Neural cell (in vitro differentiated cells): ENCODE measurements around the gene UMAD1. TPM values are rescaled to one million over a fixed set of nuclear protein-coding genes. Genes with fewer than 3 reads are reported as not detected.
A peak's percentile ranks its signal among the peaks of the same experiment; 100 is the strongest.

Experiments used
- H2AFZ ChIP-seq: fragments of 200-600, 300-800 bp; sonication (generic), shearing (Covaris generic); 2 replicates; pipeline ENCODE4 v1.6.0; 2014; ENCODE audit warnings: low read depth, mild to moderate bottlenecking, antibody characterized with exemption, low read length, moderate library complexity
- H3F3A ChIP-seq: fragments of 200-600 bp; shearing (Covaris generic); 2 replicates; pipeline ENCODE4 v1.6.1; 2016; ENCODE audit warnings: mild to moderate bottlenecking, moderate library complexity, mixed read lengths, antibody characterized with exemption, low read length; ENCODE audit not compliant: insufficient read depth, poor library complexity, severe bottlenecking
- H3K27ac ChIP-seq: fragments of 200-600, 300-800 bp; sonication (generic), shearing (Covaris generic); 2 replicates; pipeline ENCODE4 v1.5.1; 2014; ENCODE audit warnings: mild to moderate bottlenecking, low read length, moderate library complexity
- H3K27me3 ChIP-seq: fragments of 300-800, 200-600 bp; sonication (generic), shearing (Covaris generic); 2 replicates; pipeline ENCODE4 v1.6.0; 2014; ENCODE audit warnings: mild to moderate bottlenecking, low read depth, low read length, moderate library complexity; ENCODE audit not compliant: insufficient read depth
- H3K36me3 ChIP-seq: fragments of 300-800, 200-600 bp; sonication (generic), shearing (Covaris generic); 2 replicates; pipeline ENCODE4 v1.5.1; 2014; ENCODE audit warnings: mild to moderate bottlenecking, antibody characterized with exemption, low read length, moderate library complexity; ENCODE audit not compliant: insufficient read depth
- H3K4me2 ChIP-seq: fragments of 300-800, 200-600 bp; sonication (generic), shearing (Covaris generic); 2 replicates; pipeline ENCODE4 v1.6.0; 2014; ENCODE audit warnings: mild to moderate bottlenecking, low read length
- H3K4me3 ChIP-seq: fragments of 300-800, 200-600 bp; sonication (generic), shearing (Covaris generic); 2 replicates; pipeline ENCODE4 v1.5.1; 2014; ENCODE audit warnings: mild to moderate bottlenecking, low read length, moderate library complexity
- H3K79me2 ChIP-seq: fragments of 200-600 bp; shearing (Covaris generic); replicated peaks from 2 replicates; pipeline ENCODE4 v1.6.0; 2014; ENCODE audit warnings: mild to moderate bottlenecking, low read length, moderate library complexity; ENCODE audit not compliant: insufficient read depth
- H3K9ac ChIP-seq: fragments of 300-800, 200-600 bp; sonication (generic), shearing (Covaris generic); 2 replicates; pipeline ENCODE4 v1.6.1; 2016; ENCODE audit warnings: mild to moderate bottlenecking, low read length, mixed read lengths
- H3K9me2 ChIP-seq: fragments of 200-600 bp; shearing (Covaris generic); 2 replicates; pipeline ENCODE4 v1.6.1; 2016; ENCODE audit warnings: mild to moderate bottlenecking, low read length, mixed read lengths; ENCODE audit not compliant: insufficient read depth
- H3K9me3 ChIP-seq: fragments of 200-600, 300-800 bp; sonication (generic), shearing (Covaris generic); 2 replicates; pipeline ENCODE4 v1.6.1; 2016; ENCODE audit warnings: mild to moderate bottlenecking, mixed run types, low read length, moderate library complexity, mixed read lengths
- H4K20me1 ChIP-seq: fragments of 200-600 bp; shearing (Covaris generic); 2 replicates; pipeline ENCODE4 v1.6.1; 2016; ENCODE audit warnings: mild to moderate bottlenecking, mixed run types; ENCODE audit not compliant: insufficient read depth
- CTCF ChIP-seq: fragments of 450-650 bp; IDR thresholded peaks from 2 replicates; pipeline ENCODE4 v1.5.1; 2014; ENCODE audit warnings: antibody characterized with exemption, mild to moderate bottlenecking, moderate library complexity; ENCODE audit not compliant: poor library complexity, severe bottlenecking
- EP300 ChIP-seq: fragments of 450-650 bp; conservative IDR thresholded peaks from 2 replicates; pipeline ENCODE4 v1.6.1; 2014; ENCODE audit warnings: antibody characterized with exemption, mild to moderate bottlenecking, moderate library complexity; ENCODE audit not compliant: poor library complexity, severe bottlenecking
- EZH2 ChIP-seq: fragments of 200-600, 300-800 bp; shearing (Covaris generic), sonication (generic); IDR thresholded peaks from 2 replicates; pipeline ENCODE4 v1.6.1; 2014; ENCODE audit warnings: antibody characterized with exemption, low read length, borderline replicate concordance, mild to moderate bottlenecking; ENCODE audit not compliant: insufficient read depth, poor library complexity, severe bottlenecking
- MXI1 ChIP-seq: fragments of 450-650 bp; conservative IDR thresholded peaks from 2 replicates; pipeline ENCODE4 v1.6.1; 2014; ENCODE audit warnings: antibody characterized with exemption, mild to moderate bottlenecking; ENCODE audit not compliant: poor library complexity, severe bottlenecking
- POLR2AphosphoS5 ChIP-seq: IDR thresholded peaks from 2 replicates; pipeline ENCODE4 v1.6.1; 2012
- RAD21 ChIP-seq: fragments of 450-650 bp; conservative IDR thresholded peaks from 2 replicates; pipeline ENCODE4 v1.6.1; 2014; ENCODE audit warnings: antibody characterized with exemption, mild to moderate bottlenecking, moderate library complexity
- REST ChIP-seq: IDR thresholded peaks from 2 replicates; pipeline ENCODE4 v1.6.1; 2012; ENCODE audit warnings: borderline replicate concordance
- SMC3 ChIP-seq: fragments of 450-650 bp; conservative IDR thresholded peaks from 2 replicates; pipeline ENCODE4 v1.6.1; 2014; ENCODE audit warnings: antibody characterized with exemption, mild to moderate bottlenecking, moderate library complexity; ENCODE audit not compliant: poor library complexity
- TAF1 ChIP-seq: IDR thresholded peaks from 2 replicates; pipeline ENCODE4 v1.6.1; 2012; ENCODE audit warnings: low read depth
- polyA plus RNA-seq: library from polyadenylated mRNA; depleted of rRNA; stranded (reverse); fragments of >200 nt; gene quantifications from 2 replicates; pipeline ENCODE4 v1.2.3, GENCODE V29; 2014

UMAD1 gene
- polyA plus RNA-seq, 1 donor from 2014 or later: 14.7 TPM

GRCh38 chr7:7681191-7681935 lies 40.8 kb downstream of the UMAD1 start:
- H3K27me3 ChIP-seq: no peaks in the 10 kb centered on the region
- H3F3A ChIP-seq: no peaks in the 10 kb centered on the region
- H3K4me2 ChIP-seq: no peak overlapping the region
- H3K9me3 ChIP-seq: no peaks in the 10 kb centered on the region
- no peaks in the 10 kb centered on the region for H3K79me2 ChIP-seq
- no peak overlapping the region for H3K4me3 ChIP-seq
- H3K9me2 ChIP-seq: no peaks in the 10 kb centered on the region
- no peaks in the 10 kb centered on the region for H3K36me3 ChIP-seq
- no peak overlapping the region for H3K27ac ChIP-seq
- TF ChIP-seq POLR2AphosphoS5 (no peak), CTCF (peak; percentile 74), REST (no peak), RAD21 (peak; percentile 78), EP300 (no peak), SMC3 (peak; percentile 79), TAF1 (no peak), MXI1 (no peak)
- H4K20me1 ChIP-seq: no peaks in the 10 kb centered on the region
- H3K9ac ChIP-seq: no peak overlapping the region
- no peak overlapping the region for H2AFZ ChIP-seq

- no peaks in the 10 kb centered on the region for H3K9me3 ChIP-seq
- no peak overlapping the region for H3K4me2 ChIP-seq
- no peaks in the 10 kb centered on the region for H3K36me3 ChIP-seq
- H4K20me1 ChIP-seq: no peaks in the 10 kb centered on the region
- H3F3A ChIP-seq: no peaks in the 10 kb centered on the region
- no peak for TF ChIP-seq CTCF
- TF ChIP-seq RAD21: no peak
- no peak for TF ChIP-seq EP300
- no peak for TF ChIP-seq POLR2AphosphoS5
- TF ChIP-seq EZH2: no peak
- no peak for TF ChIP-seq SMC3
- no peak for TF ChIP-seq REST
- TF ChIP-seq MXI1: no peak
- TF ChIP-seq TAF1: no peak
- no peaks in the 10 kb centered on the region for H3K79me2 ChIP-seq
- no peaks in the 10 kb centered on the region for H3K9me2 ChIP-seq
- H2AFZ ChIP-seq: no peak overlapping the region
- H3K4me3 ChIP-seq: no peak overlapping the region
- no peaks in the 10 kb centered on the region for H3K27me3 ChIP-seq
- H3K27ac ChIP-seq: no peak overlapping the region
- H3K9ac ChIP-seq: no peak overlapping the region
These were observed 41.4 kb downstream of the UMAD1 start for GRCh38 chr7:7681936-7682329.
